SIG-M5 (cell line): ENCODE results near the gene SLC44A5.
"Not testable (repeated sequence)": the region's sequence is repeated elsewhere in the genome, so short reads cannot be mapped to it uniquely, and the experiment has no call there.

Experiments
- DNase-seq: peaks from one replicate; lab custom pipeline; 2025; lab: John Stamatoyannopoulos, UW

Gene SLC44A5

DNA sequence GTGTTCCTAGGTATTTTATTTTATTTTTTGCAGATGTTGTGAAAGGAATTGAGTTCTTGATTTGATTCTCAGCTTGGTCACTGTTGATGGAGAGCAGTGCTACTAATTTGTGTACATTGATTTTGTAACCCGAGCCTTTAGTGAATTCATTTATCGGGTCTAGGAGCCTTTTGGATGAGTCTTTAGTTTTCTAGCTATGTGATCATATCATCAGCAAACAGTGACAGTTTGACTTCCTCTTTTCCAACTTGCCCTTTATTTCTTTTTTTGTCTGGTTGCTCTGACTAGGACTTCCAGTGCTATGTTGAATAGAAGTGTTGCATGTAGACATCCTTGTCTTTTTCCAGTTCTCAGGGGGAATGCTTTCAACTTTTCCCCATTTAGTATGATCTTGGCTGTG lies 337.8 kb downstream of the SLC44A5 start:
- no peak for DNase-seq

- DNase-seq, result no peak
Measured at GRCh38 chr1:75265792-75266191, 345.1 kb downstream of the SLC44A5 start.

DNA sequence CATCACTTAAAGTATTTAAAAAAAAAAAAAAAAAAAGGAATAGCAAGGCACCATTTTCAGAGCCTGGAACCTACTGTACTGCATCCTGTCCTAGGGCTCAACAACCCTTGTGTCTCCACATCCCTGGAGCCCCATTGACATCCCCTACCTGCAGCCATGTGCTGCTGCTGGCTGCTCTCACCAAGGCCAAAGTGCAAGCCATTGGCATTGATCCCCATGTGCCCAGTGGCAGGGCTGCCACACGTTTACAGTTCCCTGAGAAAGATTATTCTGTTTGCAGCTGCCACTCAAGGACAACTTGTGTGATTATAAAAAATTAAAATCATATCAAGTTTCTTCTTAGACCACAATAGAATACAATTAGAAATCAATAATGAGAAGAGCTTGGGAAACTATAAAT lies 346.8 kb downstream of the SLC44A5 start:
- DNase-seq, result no peak

GRCh38 chr1:75263616-75264015 lies 347.3 kb downstream of the SLC44A5 start:
- not testable (repeated sequence) for DNase-seq

- not testable (repeated sequence) for DNase-seq
Measured at GRCh38 chr1:75261946-75262345, 349.0 kb downstream of the SLC44A5 start.

DNA sequence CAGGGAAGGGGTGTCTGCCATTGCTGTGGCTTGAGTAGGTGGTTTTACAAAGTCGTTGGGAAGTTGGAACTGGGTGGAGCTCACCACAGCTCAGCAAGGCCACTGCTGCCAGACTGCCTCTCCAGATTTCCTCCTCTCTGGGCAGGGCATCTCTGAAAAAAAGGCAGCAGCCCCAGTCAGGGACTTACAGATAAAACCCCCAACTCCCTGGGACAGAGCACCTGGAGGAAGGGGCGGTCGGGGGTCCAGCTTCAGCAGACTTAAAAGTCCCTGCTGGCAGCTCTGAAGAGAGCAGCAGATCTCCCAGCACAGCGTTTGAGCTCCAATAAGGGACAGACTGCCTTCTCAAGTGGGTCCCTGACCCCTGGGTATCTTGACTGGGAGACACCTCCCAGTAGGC lies 352.6 kb downstream of the SLC44A5 start:
- no peak for DNase-seq

DNA sequence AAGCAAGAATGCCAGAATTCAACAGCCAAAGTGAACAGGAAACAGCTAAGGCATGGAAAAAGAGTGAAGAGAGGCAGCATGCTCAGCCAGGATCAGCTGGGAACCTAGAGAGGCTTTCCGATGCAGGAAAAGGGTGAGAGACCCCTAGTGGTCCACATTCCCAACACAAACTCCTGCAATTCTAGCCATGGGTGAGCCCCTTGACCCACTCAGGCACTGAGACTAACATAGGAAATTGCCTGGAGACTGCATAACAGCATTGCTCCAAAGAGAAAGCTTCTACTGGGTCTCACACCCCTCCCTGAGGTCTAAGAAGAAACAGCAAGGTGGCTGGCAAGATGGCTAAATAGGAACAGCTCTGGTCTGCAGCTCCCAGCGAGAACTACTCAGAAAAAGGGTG lies 353.5 kb downstream of the SLC44A5 start:
- DNase-seq, result no peak

DNA sequence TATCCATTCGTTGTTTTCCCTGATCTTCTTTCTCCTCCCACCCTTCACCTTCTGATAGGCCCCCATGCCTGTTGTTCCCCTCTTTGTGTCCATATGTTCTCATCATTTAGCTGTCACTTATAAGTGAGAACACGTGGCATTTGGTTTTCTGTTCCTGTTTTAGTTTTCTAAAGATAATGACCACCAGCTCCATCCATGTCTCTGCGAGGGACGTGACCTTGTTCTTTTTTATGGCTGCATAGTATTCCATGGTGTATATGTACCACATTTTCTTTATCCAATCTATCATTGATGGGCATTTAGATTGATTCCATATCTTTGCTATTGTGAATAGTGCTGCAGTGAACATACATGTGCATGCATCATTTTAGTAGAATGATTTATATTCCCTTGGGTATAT lies 360.8 kb downstream of the SLC44A5 start:
- not testable (repeated sequence) for DNase-seq

- no peak for DNase-seq
Measured at GRCh38 chr1:75245239-75245638, 365.7 kb downstream of the SLC44A5 start.

DNA sequence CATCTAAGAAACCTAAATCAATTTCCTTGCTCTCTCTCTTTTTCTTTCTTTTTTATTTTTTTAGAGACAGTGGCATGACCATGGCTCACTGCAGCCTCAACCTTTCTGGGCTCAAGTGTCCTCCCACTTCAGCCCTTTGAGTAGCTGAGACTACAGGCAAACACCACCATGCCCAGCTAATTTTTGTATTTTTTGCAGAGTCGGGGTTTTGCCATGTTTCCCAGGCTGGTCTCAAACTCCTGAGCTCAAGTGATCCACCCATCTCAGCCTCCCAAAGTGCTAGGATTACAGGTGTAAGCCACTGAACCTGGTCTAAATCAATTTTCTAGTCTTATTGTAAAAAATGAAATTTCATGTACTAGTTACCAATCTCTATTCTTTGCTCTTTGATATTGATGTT lies 367.8 kb downstream of the SLC44A5 start:
- no peak for DNase-seq

- no peak for DNase-seq
Measured at GRCh38 chr1:75237316-75237715, 373.6 kb downstream of the SLC44A5 start.

GRCh38 chr1:75234562-75234961 lies 376.4 kb downstream of the SLC44A5 start:
- DNase-seq, result no peak

DNA sequence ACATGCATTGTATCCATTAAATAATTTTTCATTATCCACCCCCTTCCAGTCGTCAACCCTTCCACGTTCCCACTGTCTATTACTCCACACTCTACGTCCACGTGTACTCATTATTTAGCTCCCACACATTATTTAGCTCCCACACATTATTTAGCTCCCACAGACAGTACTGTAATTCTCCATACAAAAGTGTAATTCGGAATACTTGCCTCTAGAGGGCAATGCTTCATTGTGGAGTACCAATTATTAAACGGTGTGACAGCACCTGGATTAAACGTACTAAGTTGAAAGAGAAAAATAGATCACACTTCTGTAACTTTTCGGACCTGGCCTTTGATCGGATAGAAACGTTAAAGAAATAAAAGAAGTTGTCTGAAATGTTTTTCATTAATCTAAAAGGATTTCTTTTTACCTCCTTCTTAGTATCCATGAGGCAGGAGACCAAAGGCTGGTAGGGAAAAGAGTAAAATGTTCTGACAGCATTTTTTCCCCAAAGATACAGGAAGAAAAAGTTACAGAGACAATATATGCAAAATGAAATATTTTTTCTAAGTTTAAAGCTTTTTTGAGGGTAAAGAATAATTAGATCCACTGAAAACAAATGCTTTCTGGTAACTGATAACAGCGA lies 377.5 kb downstream of the SLC44A5 start:
- DNase-seq, result no peak

DNA sequence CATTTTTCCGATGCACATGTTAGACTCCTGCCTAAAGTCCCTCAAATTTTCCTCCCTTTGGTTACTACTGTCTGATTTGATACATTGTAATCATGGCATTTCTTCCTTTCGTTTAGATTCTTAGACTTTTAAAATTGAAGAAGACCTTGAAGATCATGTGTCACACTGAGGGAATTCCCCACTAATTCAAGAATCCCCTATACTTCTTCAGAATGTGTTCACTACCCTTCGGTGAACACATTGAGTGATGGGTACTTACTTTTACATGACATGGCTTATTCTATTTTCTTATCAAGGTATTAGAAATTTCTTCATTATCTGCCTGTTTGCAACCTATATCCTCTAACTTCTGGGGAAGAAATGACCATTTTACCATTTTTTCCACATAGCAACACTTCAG lies 390.8 kb downstream of the SLC44A5 start:
- no peak for DNase-seq

- no peak for DNase-seq
Measured at GRCh38 chr1:75214017-75214416, 396.9 kb downstream of the SLC44A5 start.

DNA sequence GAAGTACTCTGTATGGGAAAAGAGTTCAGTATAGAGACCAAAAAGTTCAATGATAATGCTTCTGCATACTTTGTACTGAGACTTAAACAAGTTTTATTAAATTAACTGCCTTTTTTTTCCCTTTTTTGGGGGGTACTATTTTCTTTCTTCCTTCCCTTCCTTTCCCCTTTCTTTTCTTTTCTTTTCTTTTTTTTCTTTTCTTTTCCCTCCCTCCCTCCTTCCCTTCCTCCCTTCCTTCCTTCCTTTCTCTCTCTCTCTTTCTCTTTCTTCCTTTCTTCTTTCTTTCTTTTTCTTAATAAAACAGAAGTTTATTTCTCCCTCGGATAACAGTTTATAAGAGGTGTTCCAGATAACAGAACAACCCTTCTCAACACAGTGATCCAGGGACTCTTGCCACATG lies 399.3 kb downstream of the SLC44A5 start:
- DNase-seq, result no peak

DNA sequence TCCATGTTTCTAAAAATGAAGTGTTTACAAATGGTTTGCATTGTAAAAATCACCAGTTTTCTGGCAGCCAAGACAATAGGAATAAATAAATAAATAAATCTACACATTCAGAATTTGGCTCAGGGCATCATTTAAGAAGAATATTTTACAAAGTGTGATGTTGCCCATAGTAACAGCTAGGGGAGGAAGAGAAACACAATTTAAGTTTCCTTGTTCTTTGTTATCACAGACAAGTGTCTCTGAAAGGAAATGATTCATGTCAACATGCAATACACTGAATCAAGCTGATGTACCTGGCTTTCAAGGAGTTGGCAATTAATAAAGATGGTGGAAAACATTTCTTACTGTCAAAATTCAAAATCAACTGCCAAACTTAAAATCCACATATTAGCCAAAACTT lies 402.1 kb downstream of the SLC44A5 start:
- DNase-seq, result no peak

DNA sequence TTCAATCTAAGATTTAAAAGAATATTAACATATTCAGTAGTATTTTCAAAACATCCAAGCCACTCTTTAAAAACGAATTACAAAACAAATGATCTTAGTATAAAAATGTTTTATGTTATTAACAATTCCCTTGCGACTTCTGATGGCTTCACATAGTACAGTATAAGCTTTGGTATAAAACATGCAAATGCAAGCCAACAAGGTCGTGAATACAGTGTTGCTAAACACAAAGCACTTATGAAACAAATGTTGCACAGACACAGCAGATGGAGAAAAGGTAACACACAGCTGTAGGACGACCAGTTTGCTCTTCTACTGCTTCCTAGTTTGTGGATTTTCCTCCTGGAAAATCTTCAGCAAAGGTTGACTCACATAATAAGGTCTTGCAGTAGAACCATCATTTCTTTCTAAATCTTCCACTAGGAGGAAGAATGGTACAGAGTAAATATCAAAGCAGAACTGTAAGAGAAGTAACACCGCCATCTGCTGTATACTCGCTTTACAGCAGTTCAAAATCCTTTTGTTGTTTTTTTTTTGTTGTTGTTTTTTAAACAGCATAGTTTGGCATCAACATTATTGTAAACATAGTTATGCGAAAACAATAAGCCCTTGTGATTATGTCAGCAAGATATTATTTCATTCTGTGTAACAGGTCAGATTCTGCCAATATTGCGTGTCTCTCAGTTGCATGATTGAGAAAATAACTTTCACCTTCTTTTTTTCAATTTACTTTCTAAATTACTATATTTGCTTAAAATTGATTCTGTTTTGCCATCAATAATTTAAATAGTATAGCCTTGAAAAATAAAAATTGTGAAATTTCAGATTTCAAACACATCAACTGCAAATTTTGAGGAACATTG lies 407.3 kb downstream of the SLC44A5 start:
- DNase-seq, result no peak

GRCh38 chr1:75202751-75203150 lies 408.2 kb downstream of the SLC44A5 start:
- no peak for DNase-seq

DNA sequence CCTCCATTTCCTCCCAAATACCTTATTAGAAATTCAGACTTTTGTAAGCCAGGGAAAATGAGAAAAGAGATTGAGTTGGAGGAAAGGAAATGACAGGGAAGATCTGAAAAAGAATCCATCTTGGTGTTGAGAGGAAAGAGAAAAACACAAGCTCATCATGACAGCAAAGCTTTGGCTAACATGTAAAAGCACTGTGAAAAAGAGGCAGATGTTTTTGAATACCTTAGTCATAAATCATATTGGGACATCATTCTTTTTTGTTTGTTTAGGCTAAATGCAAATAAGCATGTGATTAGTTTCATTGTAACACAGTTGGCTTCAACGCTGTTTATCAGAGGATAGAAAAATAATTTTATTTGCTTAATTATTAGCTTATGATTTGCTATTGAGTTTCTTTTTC lies 412.2 kb downstream of the SLC44A5 start:
- DNase-seq, result no peak

DNA sequence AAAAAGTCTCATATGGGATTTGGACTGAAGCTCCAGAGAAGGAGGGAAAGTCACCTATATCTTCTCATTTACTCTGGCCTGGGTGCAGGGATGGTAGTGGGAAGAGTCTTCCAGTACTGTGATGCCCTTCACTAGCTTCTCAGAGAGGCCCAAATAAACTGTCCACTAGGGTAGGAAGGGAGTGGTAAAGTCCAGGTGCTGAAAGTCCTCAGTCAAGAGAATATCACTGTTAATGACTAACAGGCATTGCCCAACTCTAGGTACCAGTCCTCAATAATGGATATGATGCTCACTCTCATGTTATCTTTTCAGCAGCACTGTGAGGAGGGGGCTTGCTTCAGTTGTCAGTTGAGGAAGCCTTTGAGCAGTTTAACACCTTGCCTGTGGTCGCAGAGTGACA lies 412.8 kb downstream of the SLC44A5 start:
- DNase-seq, result no peak

GRCh38 chr1:75188892-75189291 lies 422.0 kb downstream of the SLC44A5 start:
- DNase-seq, result no peak

GRCh38 chr1:75181214-75181955 lies 429.5 kb downstream of the SLC44A5 start:
- not testable (repeated sequence) for DNase-seq
